ENCODE results near the gene DPP6. TPM values are rescaled to one million over a fixed set of nuclear protein-coding genes. Genes with fewer than 3 reads are reported as not detected.

DPP6 gene
- total RNA-seq, 1 donor from 2014 or later, result 0.48 TPM

DNA sequence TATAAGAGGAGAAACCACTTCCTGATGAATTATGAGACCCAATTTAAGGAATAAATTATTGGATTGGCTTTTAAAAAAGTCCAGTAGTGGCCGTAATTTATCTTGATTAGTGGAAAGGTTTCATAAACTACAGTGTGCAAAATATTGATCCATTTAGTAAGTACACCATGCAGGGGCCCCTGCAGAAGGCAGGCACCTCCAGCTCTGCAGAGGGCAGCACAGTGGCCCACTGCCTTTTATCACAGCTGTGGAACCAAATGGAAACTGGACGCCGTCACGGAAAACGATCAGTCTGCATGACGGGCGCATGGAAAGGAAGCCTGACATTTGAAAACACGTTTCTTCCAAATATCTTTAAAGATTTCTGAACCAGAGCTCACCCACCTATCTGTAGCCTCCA, 204.0 kb downstream of the DPP6 start:
- H3K9ac ChIP-seq (ENCODE audit: low read length), result no peak overlapping the region
- H3K79me2 ChIP-seq (ENCODE audit: insufficient read depth, low read length), result no peaks in the 10 kb centered on the region
- no peak overlapping the region for H3K27ac Mint-ChIP-seq (ENCODE audit: unreplicated experiment)
- H3K27me3 ChIP-seq (ENCODE audit: insufficient read depth, low read length), result no peaks in the 10 kb centered on the region
- H3K4me3 Mint-ChIP-seq (ENCODE audit: unreplicated experiment), result no peak overlapping the region
- H3K36me3 Mint-ChIP-seq (ENCODE audit: low read depth, unreplicated experiment), result no peaks in the 10 kb centered on the region
- H3K4me1 ChIP-seq (ENCODE audit: insufficient read depth, low read length), result no peaks in the 10 kb centered on the region
- no peak overlapping the region for H3K4me2 ChIP-seq (ENCODE audit: low read length)
- no peaks in the 10 kb centered on the region for H3K36me3 ChIP-seq (ENCODE audit: insufficient read depth, low read length)
- no peak for DNase-seq (ENCODE audit: low read depth)
- H3K9me3 ChIP-seq (ENCODE audit: insufficient read depth, low read depth, low read length), result no peaks in the 10 kb centered on the region
- H4K20me1 ChIP-seq (ENCODE audit: insufficient read depth, low read length), result no peaks in the 10 kb centered on the region
- peaks cover 6% of the 10 kb centered on the region for H3K27me3 Mint-ChIP-seq (ENCODE audit: low read depth, unreplicated experiment)
- H3K4me3 ChIP-seq (ENCODE audit: insufficient read depth, low read depth, low read length), result no peak overlapping the region
- TF ChIP-seq, protein P1, sequence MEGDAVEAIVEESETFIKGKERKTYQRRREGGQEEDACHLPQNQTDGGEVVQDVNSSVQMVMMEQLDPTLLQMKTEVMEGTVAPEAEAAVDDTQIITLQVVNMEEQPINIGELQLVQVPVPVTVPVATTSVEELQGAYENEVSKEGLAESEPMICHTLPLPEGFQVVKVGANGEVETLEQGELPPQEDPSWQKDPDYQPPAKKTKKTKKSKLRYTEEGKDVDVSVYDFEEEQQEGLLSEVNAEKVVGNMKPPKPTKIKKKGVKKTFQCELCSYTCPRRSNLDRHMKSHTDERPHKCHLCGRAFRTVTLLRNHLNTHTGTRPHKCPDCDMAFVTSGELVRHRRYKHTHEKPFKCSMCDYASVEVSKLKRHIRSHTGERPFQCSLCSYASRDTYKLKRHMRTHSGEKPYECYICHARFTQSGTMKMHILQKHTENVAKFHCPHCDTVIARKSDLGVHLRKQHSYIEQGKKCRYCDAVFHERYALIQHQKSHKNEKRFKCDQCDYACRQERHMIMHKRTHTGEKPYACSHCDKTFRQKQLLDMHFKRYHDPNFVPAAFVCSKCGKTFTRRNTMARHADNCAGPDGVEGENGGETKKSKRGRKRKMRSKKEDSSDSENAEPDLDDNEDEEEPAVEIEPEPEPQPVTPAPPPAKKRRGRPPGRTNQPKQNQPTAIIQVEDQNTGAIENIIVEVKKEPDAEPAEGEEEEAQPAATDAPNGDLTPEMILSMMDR (IDR thresholded peaks at IDR 0.05; ENCODE audit: insufficient read depth, low read depth, low read length), result no peak
- no peak for TF ChIP-seq EZH2 (IDR thresholded peaks at IDR 0.05; ENCODE audit: insufficient read depth, low read length)
- H3K9me3 Mint-ChIP-seq (ENCODE audit: unreplicated experiment), result no peaks in the 10 kb centered on the region
- peaks cover 2% of the 10 kb centered on the region for H3K4me1 Mint-ChIP-seq (ENCODE audit: low read depth, unreplicated experiment)
- FAIRE-seq, result no peak
- H2AFZ ChIP-seq (ENCODE audit: low read depth, low read length), result no peak overlapping the region
- H3K27ac ChIP-seq (ENCODE audit: low read depth, low read length), result no peak overlapping the region

DNA sequence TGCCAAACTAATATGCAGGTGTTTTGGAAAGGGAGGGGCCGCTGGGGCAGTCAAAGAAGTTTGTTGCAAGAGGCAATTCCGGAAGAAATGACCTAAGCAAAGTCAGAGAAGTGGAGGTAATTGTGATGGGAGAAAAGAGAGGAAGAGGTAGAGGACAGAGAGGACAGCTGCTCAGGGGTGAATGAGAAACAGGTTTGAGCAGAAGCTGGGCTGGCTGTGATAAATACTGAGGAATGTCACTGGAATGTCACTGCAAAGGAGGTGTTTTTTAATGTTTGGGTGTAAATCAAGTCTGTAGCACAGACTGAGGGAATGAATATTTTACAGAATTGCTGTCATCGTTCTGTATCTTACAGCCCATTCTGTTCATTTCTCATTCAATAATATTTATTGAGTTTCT, 207.2 kb downstream of the DPP6 start:
- Mint-ChIP-seq H3K36me3 (ENCODE audit: low read depth, unreplicated experiment) (no peaks in the 10 kb centered on the region), H3K27ac (ENCODE audit: unreplicated experiment) (no peak overlapping the region), H3K4me3 (ENCODE audit: unreplicated experiment) (no peak overlapping the region), H3K4me1 (ENCODE audit: low read depth, unreplicated experiment) (peaks cover 2% of the 10 kb centered on the region), H3K27me3 (ENCODE audit: low read depth, unreplicated experiment) (peaks cover 6% of the 10 kb centered on the region), H3K9me3 (ENCODE audit: unreplicated experiment) (no peaks in the 10 kb centered on the region)
- Histone ChIP-seq H3K4me1 (ENCODE audit: insufficient read depth, low read length) (no peaks in the 10 kb centered on the region), H3K27me3 (ENCODE audit: insufficient read depth, low read length) (no peaks in the 10 kb centered on the region), H3K9ac (ENCODE audit: low read length) (no peak overlapping the region), H4K20me1 (ENCODE audit: insufficient read depth, low read length) (no peaks in the 10 kb centered on the region), H3K27ac (ENCODE audit: low read depth, low read length) (no peak overlapping the region), H2AFZ (ENCODE audit: low read depth, low read length) (no peak overlapping the region), H3K4me3 (ENCODE audit: insufficient read depth, low read depth, low read length) (no peak overlapping the region), H3K9me3 (ENCODE audit: insufficient read depth, low read depth, low read length) (no peaks in the 10 kb centered on the region), H3K79me2 (ENCODE audit: insufficient read depth, low read length) (no peaks in the 10 kb centered on the region), H3K4me2 (ENCODE audit: low read length) (no peak overlapping the region), H3K36me3 (ENCODE audit: insufficient read depth, low read length) (no peaks in the 10 kb centered on the region)
- no peak for TF ChIP-seq EZH2 (IDR thresholded peaks at IDR 0.05; ENCODE audit: insufficient read depth, low read length)
- TF ChIP-seq, protein P1 (IDR thresholded peaks at IDR 0.05; ENCODE audit: insufficient read depth, low read depth, low read length), result no peak
- FAIRE-seq (no peak), DNase-seq (ENCODE audit: low read depth) (no peak)

DNA sequence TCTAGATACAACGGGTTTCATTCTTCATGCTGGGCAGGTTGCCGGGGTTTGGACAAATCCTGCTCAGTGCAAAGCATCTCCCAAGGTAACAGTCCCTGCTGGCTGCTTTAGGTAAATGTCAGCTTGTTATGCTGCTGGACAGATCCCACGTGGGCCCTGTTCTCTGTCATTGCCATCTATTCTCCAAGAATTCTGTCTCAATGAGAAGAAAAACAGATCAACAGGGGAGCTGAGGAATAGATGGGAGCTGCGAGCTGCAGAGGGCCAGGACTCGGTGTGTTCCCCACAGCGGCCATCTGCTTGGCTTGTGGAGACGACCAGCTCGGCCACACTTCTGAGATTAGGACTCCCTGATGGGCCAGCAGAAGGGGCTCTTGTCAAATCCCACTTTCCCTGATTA, 235.2 kb downstream of the DPP6 start:
- Histone ChIP-seq H3K9ac (ENCODE audit: low read length) (no peak overlapping the region), H3K9me3 (ENCODE audit: insufficient read depth, low read depth, low read length) (peaks cover 6% of the 10 kb centered on the region), H3K27ac (ENCODE audit: low read depth, low read length) (no peak overlapping the region), H3K27me3 (ENCODE audit: insufficient read depth, low read length) (no peaks in the 10 kb centered on the region), H3K79me2 (ENCODE audit: insufficient read depth, low read length) (no peaks in the 10 kb centered on the region), H3K36me3 (ENCODE audit: insufficient read depth, low read length) (no peaks in the 10 kb centered on the region), H3K4me3 (ENCODE audit: insufficient read depth, low read depth, low read length) (no peak overlapping the region), H3K4me2 (ENCODE audit: low read length) (no peak overlapping the region), H4K20me1 (ENCODE audit: insufficient read depth, low read length) (no peaks in the 10 kb centered on the region), H3K4me1 (ENCODE audit: insufficient read depth, low read length) (no peaks in the 10 kb centered on the region), H2AFZ (ENCODE audit: low read depth, low read length) (no peak overlapping the region)
- no peaks in the 10 kb centered on the region for H3K36me3 Mint-ChIP-seq (ENCODE audit: low read depth, unreplicated experiment)
- FAIRE-seq (no peak), DNase-seq (ENCODE audit: low read depth) (no peak)
- H3K4me3 Mint-ChIP-seq (ENCODE audit: unreplicated experiment), result no peak overlapping the region
- TF ChIP-seq EZH2 (IDR thresholded peaks at IDR 0.05; ENCODE audit: insufficient read depth, low read length), result no peak
- TF ChIP-seq, protein P1 (IDR thresholded peaks at IDR 0.05; ENCODE audit: insufficient read depth, low read depth, low read length), result no peak
- H3K9me3 Mint-ChIP-seq (ENCODE audit: unreplicated experiment), result peaks cover 2% of the 10 kb centered on the region
- H3K4me1 Mint-ChIP-seq (ENCODE audit: low read depth, unreplicated experiment), result no peaks in the 10 kb centered on the region
- H3K27ac Mint-ChIP-seq (ENCODE audit: unreplicated experiment), result no peak overlapping the region
- peaks cover 6% of the 10 kb centered on the region for H3K27me3 Mint-ChIP-seq (ENCODE audit: low read depth, unreplicated experiment)
